Neural progenitor cell (in vitro differentiated cells): ENCODE data around the gene STMN3.

Experiments used
- EZH2 ChIP-seq: fragments of 200-600 bp; sonication (generic); IDR thresholded peaks from 2 replicates; pipeline ENCODE4 v1.6.1; 2017; ENCODE audit warnings: antibody characterized with exemption, mild to moderate bottlenecking, moderate library complexity
- TF ChIP-seq, protein P1 (sequence below): fragments of 200-600 bp; sonication (generic); IDR thresholded peaks from 2 replicates; pipeline ENCODE4 v1.5.1; 2017; ENCODE audit warnings: antibody characterized with exemption, mild to moderate bottlenecking

DNA sequence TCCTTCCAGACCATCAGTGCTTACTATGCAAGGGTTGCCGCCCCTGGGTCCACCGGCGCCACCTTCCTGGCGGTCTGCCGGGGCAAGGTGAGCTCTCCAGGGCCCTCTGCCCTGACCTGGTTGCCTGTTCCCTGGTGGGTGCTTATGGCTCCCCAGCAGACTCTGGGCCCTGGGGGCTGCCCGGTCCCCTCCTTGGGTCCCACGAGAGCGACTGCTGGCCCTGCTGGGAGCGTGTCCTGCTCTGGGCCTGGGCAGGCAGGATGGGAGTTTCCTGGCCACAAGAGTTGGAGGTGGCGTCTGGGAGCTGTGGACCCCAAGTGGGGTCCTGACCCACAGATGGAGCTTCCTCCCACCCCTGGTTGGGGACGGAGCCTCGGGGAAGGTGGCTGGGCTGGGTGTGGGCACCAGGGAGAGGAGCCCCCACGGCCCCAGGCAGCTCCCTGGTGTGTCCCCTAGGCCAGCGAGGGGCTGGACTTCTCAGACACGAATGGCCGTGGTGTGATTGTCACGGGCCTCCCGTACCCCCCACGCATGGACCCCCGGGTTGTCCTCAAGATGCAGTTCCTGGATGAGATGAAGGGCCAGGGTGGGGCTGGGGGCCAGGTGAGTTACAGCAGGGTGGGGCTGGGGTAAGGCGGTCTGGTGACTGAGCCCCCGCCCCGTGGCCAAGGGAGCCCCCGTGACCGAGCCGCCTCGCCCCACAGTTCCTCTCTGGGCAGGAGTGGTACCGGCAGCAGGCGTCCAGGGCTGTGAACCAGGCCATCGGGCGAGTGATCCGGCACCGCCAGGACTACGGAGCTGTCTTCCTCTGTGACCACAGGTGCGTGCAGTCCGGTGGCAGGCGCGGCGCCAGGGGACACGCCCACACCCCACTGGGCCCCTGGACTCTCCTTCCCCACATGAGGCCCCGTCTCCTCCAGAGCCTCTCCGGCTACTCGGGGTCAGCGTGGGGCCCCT is 36.1 kb upstream of the STMN3 start:
- TF ChIP-seq, protein P1, sequence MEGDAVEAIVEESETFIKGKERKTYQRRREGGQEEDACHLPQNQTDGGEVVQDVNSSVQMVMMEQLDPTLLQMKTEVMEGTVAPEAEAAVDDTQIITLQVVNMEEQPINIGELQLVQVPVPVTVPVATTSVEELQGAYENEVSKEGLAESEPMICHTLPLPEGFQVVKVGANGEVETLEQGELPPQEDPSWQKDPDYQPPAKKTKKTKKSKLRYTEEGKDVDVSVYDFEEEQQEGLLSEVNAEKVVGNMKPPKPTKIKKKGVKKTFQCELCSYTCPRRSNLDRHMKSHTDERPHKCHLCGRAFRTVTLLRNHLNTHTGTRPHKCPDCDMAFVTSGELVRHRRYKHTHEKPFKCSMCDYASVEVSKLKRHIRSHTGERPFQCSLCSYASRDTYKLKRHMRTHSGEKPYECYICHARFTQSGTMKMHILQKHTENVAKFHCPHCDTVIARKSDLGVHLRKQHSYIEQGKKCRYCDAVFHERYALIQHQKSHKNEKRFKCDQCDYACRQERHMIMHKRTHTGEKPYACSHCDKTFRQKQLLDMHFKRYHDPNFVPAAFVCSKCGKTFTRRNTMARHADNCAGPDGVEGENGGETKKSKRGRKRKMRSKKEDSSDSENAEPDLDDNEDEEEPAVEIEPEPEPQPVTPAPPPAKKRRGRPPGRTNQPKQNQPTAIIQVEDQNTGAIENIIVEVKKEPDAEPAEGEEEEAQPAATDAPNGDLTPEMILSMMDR: no peak
- TF ChIP-seq EZH2: no peak
